WTC11 (cell line): ENCODE results near the gene TRIP12. TPM values are rescaled to one million over a fixed set of nuclear protein-coding genes. Genes with fewer than 3 reads are reported as not detected.

Source experiments
- ATAC-seq: fragments of 200-7000 bp; cut with Tn5 transposase; 2 replicates; pipeline ENCODE4 v1.10.0; 2021; ENCODE audit warnings: mild to moderate bottlenecking, moderate library complexity
- CTCF ChIA-PET: fragments of 300-600 bp; sonication (Branson Sonifier 250); formaldehyde crosslinking; loops from one replicate; lab custom pipeline; 2021; ENCODE audit warnings: antibody characterized with exemption; lab: Charles Lee
- POLR2A ChIA-PET: fragments of 350-600 bp; sonication (Branson Sonifier 250); formaldehyde crosslinking; loops from one replicate; lab custom pipeline; 2021; ENCODE audit warnings: antibody characterized with exemption; lab: Charles Lee
- DNase-seq: peaks from one replicate; pipeline ENCODE4 v3.0.0; 2021; ENCODE audit warnings: low spot score
- H3K27ac Mint-ChIP-seq: 2 replicates; pipeline ENCODE4 v1.8.0; 2021; ENCODE audit warnings: mixed read lengths
- H3K27me3 Mint-ChIP-seq: 2 replicates; pipeline ENCODE4 v1.8.0; 2021; ENCODE audit warnings: low read depth, mild to moderate bottlenecking, moderate library complexity, mixed read lengths
- H3K36me3 Mint-ChIP-seq: 2 replicates; pipeline ENCODE4 v1.8.0; 2021; ENCODE audit warnings: mixed read lengths
- H3K4me1 Mint-ChIP-seq: 2 replicates; pipeline ENCODE4 v1.8.0; 2022; ENCODE audit warnings: mixed read lengths
- H3K4me3 Mint-ChIP-seq: 2 replicates; pipeline ENCODE4 v1.8.0; 2021; ENCODE audit warnings: mild to moderate bottlenecking, moderate library complexity, mixed read lengths
- H3K9me3 Mint-ChIP-seq: 2 replicates; pipeline ENCODE4 v1.8.0; 2021; ENCODE audit warnings: mixed read lengths
- AFF4 ChIP-seq: sonication (generic); formaldehyde crosslinking; IDR thresholded peaks from 2 replicates; pipeline ENCODE4 v1.8.1; 2023; ENCODE audit warnings: mild to moderate bottlenecking, missing genetic modification reagents, borderline replicate concordance
- ARID4B ChIP-seq: sonication (generic); formaldehyde crosslinking; IDR thresholded peaks from 2 replicates; pipeline ENCODE4 v1.8.0; 2023; ENCODE audit warnings: missing genetic modification reagents, mild to moderate bottlenecking, borderline replicate concordance
- CTCF ChIP-seq: fragments of 200-600 bp; IDR thresholded peaks from 2 replicates; pipeline ENCODE4 v1.8.0; 2022; ENCODE audit warnings: antibody characterized with exemption
- HMGA2 ChIP-seq: fragments of 250-450 bp; sonication (Bioruptor Pico); IDR thresholded peaks from 2 replicates; pipeline ENCODE4 v1.4.0; 2021; ENCODE audit warnings: mild to moderate bottlenecking, moderate library complexity
- IRF1 ChIP-seq: sonication (generic); formaldehyde crosslinking; IDR thresholded peaks from 2 replicates; pipeline ENCODE4 v1.8.0; 2023; ENCODE audit warnings: missing genetic modification reagents
- IRF2 ChIP-seq: sonication (generic); formaldehyde crosslinking; IDR thresholded peaks from 2 replicates; pipeline ENCODE4 v1.8.0; 2022; ENCODE audit warnings: low read depth, missing genetic modification reagents, borderline replicate concordance
- MAX ChIP-seq: sonication (generic); formaldehyde crosslinking; IDR thresholded peaks from 2 replicates; pipeline ENCODE4 v1.8.0; 2022; ENCODE audit warnings: mild to moderate bottlenecking, missing genetic modification reagents
- NFATC4 ChIP-seq: fragments of 250-450 bp; sonication (Bioruptor Pico); IDR thresholded peaks from 2 replicates; pipeline ENCODE4 v1.9.0; 2021; ENCODE audit warnings: mild to moderate bottlenecking
- NR2C2 ChIP-seq: sonication (generic); formaldehyde crosslinking; IDR thresholded peaks from 2 replicates; pipeline ENCODE4 v1.8.0; 2022; ENCODE audit warnings: mild to moderate bottlenecking, missing genetic modification reagents
- PREB ChIP-seq: sonication (generic); formaldehyde crosslinking; IDR thresholded peaks from 2 replicates; pipeline ENCODE4 v1.8.1; 2022; ENCODE audit warnings: mild to moderate bottlenecking, missing genetic modification reagents, moderate library complexity, borderline replicate concordance
- SP1 ChIP-seq: sonication (generic); formaldehyde crosslinking; conservative IDR thresholded peaks from 2 replicates; pipeline ENCODE4 v1.8.1; 2022; ENCODE audit warnings: missing genetic modification reagents
- USF2 ChIP-seq: sonication (generic); formaldehyde crosslinking; IDR thresholded peaks from 2 replicates; pipeline ENCODE4 v1.8.1; 2023; ENCODE audit warnings: mild to moderate bottlenecking, missing genetic modification reagents, moderate library complexity
- ZNF138 ChIP-seq: sonication (generic); formaldehyde crosslinking; conservative IDR thresholded peaks from 2 replicates; pipeline ENCODE4 v1.8.1; 2022; ENCODE audit warnings: mild to moderate bottlenecking, moderate library complexity, missing genetic modification reagents
- ZNF281 ChIP-seq: sonication (generic); formaldehyde crosslinking; IDR thresholded peaks from 2 replicates; pipeline ENCODE4 v1.8.0; 2023; ENCODE audit warnings: mild to moderate bottlenecking, missing genetic modification reagents
- ZNF396 ChIP-seq: fragments of 250-450 bp; sonication (Bioruptor Pico); IDR thresholded peaks from 2 replicates; pipeline ENCODE4 v1.8.0; 2021; ENCODE audit warnings: mild to moderate bottlenecking, moderate library complexity, borderline replicate concordance
- ZSCAN18 ChIP-seq: fragments of 250-450 bp; sonication (Bioruptor Pico); IDR thresholded peaks from 2 replicates; pipeline ENCODE4 v2.1.2; 2022; ENCODE audit warnings: mild to moderate bottlenecking, moderate library complexity
- total RNA-seq: library from RNA; stranded (reverse); gene quantifications from 3 replicates; pipeline ENCODE4 v1.2.3, GENCODE V29; 2021

The TRIP12 gene
- total RNA-seq, 1 experiment from 2014 or later: 149 TPM

- Mint-ChIP-seq H3K36me3 (peaks cover 11% of the 10 kb centered on the region), H3K9me3 (no peaks in the 10 kb centered on the region), H3K27me3 (no peaks in the 10 kb centered on the region), H3K27ac (peak overlapping the region; percentile 58; the same call in 1 of the 2 replicates), H3K4me1 (peaks cover 17% of the 10 kb centered on the region), H3K4me3 (no peak overlapping the region)
- TF ChIP-seq ZSCAN18 (CRISPR knock-in tag) (no peak), ZNF396 (CRISPR knock-in tag) (no peak), USF2 (CRISPR knock-in tag) (no peak), IRF1 (CRISPR knock-in tag) (no peak), ARID4B (no peak), MAX (CRISPR knock-in tag) (no peak), ZNF138 (CRISPR knock-in tag) (no peak), IRF2 (no peak), NFATC4 (CRISPR knock-in tag) (no peak), NR2C2 (CRISPR knock-in tag) (no peak), PREB (CRISPR knock-in tag) (no peak), ZNF281 (CRISPR knock-in tag) (no peak), AFF4 (no peak), CTCF (no peak), SP1 (CRISPR knock-in tag) (no peak), HMGA2 (CRISPR knock-in tag) (no peak)
- ChIA-PET CTCF (no interaction called here), POLR2A (no interaction called here)
- DNase-seq (no peak), ATAC-seq (no peak)
Measured at GRCh38 chr2:229917793-229918192, 4.0 kb downstream of the TRIP12 start.
